ENCODE results near the gene CACNA2D3.

The CACNA2D3 gene

DNA sequence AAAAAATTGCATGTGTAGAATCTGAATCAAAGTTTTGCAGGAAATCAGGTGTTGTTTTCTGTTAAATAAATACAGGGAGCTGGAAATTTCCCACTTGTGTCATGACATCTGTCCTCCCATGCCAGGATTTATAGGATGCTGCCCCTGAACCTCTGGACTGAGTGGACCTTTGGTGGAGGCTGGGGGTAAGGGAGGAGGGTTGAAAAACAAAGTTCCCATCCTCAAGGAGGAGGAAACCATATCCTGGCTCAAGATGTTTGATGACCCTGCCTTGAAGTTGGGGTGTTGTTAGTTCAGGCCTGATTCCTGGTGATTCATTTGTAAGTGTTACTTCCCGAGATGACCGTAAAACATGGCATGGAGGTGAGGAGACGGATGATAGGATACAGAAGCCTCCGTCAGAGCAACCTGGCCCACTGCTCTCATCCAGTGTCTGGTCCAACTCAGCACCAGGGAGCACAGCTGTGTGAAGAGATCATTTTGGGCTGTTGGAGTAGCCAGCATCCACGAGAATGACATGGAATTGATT, 223.6 kb downstream of the CACNA2D3 start:
- DNase-seq, result no peak

DNA sequence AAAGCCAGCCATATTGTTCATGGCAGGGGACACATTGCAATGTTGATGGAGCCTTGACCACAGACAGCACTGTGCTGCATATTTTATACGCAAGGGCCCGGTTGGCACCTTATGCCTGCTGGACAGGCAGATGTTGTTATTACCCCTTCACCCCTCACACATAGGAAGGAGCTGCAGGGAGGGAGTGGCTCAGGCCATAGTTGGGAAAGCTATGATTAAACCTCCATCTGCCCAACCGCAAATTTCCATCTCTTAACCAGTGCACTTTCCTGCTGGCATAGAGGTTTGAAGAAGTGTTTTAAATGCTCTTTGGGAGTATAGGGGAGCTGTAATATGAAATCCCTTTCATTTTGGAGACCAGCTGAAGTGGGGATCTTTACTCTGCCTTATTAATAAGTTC, 224.7 kb downstream of the CACNA2D3 start:
- DNase-seq, result no peak

DNA sequence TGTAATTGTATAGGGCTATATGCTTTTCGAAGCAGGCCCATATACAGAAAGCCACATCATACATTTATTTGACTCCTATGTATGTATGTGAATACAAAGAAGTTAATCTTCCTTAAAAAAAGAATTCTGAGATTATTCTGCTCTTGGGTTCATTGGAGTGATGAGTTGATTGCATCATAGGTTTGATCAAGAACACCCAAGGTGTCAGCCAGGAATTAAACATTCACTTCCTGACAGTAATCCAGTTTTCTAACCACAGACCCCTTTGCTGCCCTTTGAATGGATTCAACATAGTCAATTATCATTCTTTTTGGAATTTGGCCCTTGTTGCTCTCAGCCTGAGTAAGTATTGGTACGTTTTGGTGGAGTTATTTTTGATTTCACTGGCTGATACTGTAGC, 225.6 kb downstream of the CACNA2D3 start:
- no peak for DNase-seq

DNA sequence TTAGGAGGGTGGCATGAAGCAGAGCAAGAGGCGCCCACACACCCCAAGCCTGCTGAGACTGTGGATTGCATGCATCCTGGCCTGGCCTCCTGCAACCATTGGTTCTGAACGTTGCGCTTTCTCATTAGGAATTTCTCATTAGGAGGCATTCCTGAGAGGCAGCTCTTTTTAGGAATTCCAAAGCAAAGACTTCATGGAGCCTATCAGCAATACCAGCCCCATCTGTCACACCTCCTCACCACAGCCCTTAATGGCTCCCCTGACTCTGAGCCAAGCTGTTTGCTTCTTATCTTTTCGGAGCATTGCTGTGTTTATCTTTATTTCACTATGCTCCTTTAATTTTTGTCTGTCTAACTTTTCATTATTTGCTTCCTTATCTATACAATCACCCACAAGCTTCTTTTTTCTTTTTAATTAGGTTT, 226.9 kb downstream of the CACNA2D3 start:
- peak; percentile 0 for DNase-seq

DNA sequence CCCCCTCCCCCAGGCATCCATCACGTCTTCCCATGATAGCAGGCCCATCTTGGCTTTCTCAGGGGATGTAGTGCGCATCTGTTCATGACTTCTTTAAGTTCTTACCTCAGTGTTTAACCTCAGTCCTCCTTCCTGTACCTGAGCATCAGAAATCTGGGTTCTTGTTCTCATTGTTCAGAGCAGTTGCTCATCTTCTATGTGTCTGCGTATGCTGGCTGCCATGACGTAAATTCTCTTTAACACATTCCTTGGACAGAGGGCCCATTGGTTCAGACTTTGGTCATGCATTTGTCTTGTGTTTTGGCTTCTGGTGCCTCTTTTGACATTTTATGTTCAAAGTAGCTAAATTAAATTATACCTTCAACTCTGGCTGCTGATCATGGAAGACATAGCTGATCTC, 227.3 kb downstream of the CACNA2D3 start:
- no peak for DNase-seq

DNA sequence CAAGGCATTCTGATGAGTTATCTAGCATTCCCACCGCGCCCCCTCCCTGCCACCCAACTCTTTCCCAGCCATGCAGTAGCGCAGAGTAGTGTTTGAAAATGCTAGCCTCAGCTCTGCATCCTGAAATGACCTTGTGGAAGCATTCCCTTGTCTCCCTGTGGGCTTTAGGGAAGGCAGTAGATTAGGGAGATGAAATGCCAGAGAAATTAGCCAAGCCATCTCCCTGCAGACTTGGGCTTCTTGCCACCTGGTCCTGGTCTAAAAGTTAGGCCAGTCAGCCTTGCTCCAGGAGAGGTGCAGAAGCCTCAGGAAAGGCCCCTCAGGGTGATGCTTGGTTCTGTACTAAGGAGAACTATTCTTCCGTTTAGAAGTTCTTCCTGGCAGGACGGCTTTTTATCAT, 231.2 kb downstream of the CACNA2D3 start:
- DNase-seq, result no peak

GRCh38 chr3:54353946-54354345, 231.6 kb downstream of the CACNA2D3 start:
- DNase-seq, result no peak

DNA sequence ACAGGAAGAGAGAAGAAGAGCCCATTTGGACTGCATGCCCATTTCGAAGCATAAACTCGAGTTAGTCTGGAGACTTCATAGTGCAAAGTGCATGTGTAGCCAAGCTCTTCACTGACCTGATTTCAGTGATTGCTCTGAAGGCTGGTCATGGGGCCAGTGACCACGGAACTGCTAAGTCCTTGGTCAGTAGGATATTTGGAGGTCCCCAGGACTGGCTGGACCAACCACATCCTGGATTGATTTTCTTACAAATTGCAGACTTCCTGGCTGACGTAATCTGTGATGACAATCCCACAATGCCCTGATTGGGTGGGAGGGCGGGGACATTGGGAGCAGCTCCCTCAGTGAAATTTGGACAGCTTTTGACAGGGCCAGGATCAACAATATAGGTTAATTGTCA, 233.4 kb downstream of the CACNA2D3 start:
- DNase-seq, result no peak

DNA sequence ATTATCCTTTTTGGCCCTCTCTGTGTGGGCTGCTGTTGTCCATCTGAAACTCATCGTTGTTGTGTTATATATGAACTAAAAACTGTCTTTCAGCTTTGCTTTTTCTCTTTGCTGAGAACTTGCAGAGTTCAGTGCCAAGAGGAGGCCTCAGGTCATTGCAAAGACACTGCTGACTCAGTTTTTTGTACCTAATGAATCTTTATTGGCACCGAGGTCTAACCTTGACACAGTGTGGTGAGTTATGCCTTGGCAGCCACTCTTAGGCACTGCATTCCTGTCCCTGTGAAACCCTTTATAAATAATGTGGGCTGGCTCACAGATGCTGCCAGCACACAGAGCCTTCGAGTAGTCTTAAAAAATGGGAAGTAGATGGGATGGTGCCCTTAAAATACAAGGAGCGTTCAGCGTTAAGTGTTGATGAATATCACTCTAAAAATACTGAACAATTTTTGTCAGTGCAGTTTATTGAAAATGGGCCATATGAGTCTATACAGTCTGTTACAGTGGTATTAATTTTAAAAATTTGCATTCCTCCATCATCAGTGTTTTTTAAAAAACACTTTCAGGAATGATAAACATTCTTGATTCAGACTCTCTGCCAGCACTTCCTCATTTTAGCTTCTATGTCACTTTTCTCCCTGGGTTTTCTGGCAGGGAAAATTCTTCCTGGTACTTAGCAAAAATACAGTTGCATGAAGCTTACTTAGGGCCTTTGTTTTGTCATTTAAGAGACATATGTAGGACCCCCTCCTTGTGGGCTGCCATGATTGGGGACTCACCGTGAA, 234.1 kb downstream of the CACNA2D3 start:
- no peak for DNase-seq

DNA sequence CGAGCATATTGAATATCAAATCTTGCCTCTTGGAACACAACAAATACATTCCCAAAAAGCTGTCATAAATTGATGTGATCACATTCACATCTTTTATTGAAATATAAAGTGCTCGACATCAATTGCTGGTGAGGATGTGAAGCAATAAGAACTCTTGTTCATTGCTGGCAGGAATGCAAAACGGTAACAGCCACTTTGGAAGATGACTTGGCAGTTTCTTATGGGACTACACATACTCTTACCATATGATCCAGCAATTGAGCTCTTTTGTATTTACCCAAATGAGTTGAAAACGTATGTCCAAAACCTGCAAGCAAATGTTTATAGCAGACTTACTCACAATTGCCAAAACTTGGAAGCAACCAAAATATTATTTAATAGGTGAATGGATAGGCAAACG, 234.9 kb downstream of the CACNA2D3 start:
- DNase-seq, result no peak

- DNase-seq, result no peak
Measured at GRCh38 chr3:54358316-54358715, 236.0 kb downstream of the CACNA2D3 start.

GRCh38 chr3:54358969-54359694, 236.8 kb downstream of the CACNA2D3 start:
- DNase-seq, result no peak

GRCh38 chr3:54360320-54360719, 238.0 kb downstream of the CACNA2D3 start:
- DNase-seq, result no peak

DNA sequence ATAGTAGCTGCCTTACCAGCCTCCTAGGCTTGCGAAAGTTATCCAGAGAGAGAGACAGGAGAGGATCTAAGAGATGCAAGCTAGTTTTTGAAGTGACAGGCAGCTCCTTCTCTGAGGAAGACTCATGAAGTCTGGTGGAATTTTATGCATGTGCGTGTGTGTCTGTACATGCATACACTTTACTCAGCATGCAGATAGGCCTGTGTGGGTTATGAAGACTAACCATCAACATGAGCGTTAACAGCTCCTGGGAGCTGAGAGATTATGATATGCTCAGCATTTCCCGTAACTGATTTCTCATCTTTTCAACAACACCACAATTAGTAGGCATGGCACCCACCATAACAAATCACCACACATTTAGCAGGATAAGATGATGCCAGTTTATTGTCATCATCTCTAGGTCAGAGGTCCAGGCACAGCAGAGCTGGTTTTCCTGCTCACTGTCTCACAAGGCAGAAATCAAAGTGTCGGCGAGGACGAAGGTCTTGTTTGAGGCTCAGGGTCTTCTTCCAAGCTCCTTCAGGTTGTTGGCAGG, 239.5 kb downstream of the CACNA2D3 start:
- DNase-seq, result no peak

GRCh38 chr3:54366007-54366750, 243.8 kb downstream of the CACNA2D3 start:
- no peak for DNase-seq

DNA sequence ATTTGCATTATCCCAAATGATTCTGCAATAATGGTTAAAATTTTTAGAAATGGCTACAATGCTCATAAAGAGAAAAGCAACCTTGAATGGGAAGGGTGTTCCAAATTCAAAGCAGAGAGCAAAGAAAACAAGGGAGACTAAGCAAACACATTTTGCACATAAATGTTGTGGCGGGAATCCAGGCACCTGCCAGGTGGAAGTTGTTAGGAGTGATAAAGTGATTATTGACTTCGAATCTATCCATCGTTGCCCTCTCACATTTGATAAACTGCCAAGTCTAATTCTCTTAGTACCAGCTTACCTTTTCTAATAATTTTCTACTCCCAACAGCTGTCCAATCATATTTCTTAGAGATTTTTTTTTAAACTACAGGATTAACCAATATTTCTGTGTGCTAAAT, 244.5 kb downstream of the CACNA2D3 start:
- no peak for DNase-seq

DNA sequence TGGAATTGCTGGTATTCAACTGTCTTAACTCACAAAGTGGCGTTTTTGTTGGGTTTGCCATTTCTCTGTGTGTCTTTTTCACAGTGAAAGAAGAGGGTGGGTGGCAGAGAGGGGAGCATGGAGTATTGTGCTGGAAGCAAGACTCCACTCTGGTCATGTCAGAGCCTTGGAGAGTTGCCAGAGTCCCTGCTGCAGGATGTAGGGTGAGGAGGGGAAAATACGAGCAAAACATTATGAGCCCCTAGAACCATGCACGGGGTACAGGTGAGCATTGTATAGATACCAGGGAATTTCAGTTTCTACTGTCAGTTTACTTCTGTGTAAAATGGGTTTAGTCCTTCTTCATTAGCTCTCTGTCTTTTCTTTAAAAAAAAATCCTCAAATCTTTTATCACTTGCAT, 249.9 kb downstream of the CACNA2D3 start:
- no peak for DNase-seq

DNA sequence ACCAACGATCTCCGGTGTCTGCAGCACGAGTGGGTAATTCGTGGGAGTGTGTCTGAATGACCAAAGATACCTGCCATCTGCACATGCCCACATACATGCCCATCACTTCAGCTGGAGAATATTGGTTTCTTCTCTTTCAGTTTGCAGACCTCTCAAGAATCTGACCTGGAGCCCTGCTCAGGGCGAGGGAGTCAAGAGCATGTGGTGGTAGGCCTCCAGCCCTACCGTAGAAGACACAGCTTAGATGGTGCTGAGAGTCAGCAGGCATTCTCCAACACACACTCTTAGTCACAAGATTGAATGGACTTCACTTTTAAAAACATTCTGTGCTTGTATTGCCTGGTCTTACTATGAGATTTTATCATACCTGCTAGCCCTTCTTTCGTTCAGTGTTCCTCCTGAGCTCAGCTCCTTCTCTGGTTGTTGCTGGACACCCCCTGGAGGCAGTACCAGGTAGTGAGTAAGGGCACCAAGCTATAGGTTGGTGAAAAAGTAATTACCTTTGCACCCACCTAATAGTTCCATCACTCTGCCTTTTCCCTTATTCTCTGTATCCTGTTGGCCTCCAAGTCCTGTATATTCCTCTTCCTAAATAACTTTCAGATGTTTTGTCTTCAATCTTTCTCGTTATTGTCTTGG, 252.0 kb downstream of the CACNA2D3 start:
- DNase-seq, result peak; percentile 2

DNA sequence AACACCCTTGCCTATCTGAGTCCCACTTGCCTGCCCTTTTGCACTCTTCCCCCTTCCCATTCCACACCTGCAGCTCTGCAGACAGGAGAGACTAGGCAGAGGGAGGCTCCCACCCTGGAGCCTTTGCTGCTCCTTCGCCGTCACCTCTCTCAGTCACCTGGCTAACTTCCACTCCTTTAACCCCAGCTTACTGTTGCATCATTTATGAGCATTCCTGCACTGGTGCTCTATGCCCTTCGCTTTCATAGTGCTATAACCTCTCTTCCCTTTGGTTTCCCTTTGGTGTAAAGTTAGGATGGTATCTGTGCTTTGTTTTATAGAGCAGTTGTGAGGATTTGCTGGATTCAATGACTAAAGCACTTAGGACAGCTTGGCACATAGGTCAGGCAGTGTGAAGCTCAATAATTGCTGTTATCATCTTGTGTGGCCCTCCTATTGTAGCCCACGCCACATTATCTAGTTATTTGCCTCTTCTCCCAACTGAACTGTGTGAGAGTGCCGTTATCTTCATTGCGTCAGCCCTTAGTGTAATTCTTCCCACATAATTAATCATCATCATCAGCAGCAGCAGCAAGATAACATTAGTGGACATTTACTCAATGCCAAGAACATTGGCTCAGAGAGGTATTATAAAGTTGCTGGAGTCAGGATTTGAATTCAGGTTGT, 253.9 kb downstream of the CACNA2D3 start:
- no peak for DNase-seq

- DNase-seq, result no peak
Measured at GRCh38 chr3:54376939-54377578, 254.7 kb downstream of the CACNA2D3 start.

DNA sequence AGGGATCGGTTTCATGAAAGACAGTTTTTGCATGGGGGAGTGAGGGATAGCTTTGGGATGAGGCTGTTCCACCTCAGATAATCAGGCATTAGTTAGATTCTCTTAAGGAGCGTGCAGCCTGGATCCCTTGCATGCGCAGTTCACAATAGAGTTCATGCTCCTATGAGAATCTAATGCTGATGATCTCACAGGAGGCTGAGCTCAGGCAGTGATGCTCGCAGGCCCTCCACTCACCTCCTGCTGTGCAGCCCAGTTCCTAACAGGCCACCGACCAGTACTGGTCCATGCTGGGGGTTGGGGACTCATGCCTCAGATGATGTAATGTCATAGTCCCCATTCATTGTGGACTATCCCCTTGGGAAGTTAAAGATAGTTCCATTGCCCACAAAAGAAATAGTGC, 255.8 kb downstream of the CACNA2D3 start:
- no peak for DNase-seq

- no peak for DNase-seq
Measured at GRCh38 chr3:54384279-54384678, 261.9 kb downstream of the CACNA2D3 start.
